T-helper 2 cell treated with Interferon-gamma antibody and Interleukin-4, amounts not matched to agents 5 μg/mL and 100 μg/mL, for 36 hours (primary cell): Measurements from ENCODE around the gene RNF207.

Source experiments
- DNase-seq: peaks from one replicate; pipeline ENCODE4 v3.0.0; 2021; ENCODE audit warnings: low spot score
- H3K27ac Mint-ChIP-seq: one replicate; pipeline ENCODE4 v1.8.0; 2021; ENCODE audit warnings: mild to moderate bottlenecking, mixed read lengths
- H3K27me3 Mint-ChIP-seq: one replicate; pipeline ENCODE4 v1.8.0; 2021; ENCODE audit warnings: low read depth, mixed read lengths
- H3K36me3 Mint-ChIP-seq: one replicate; pipeline ENCODE4 v1.8.0; 2021; ENCODE audit warnings: low read depth, mixed read lengths
- H3K4me1 Mint-ChIP-seq: one replicate; pipeline ENCODE4 v1.8.0; 2021; ENCODE audit warnings: low read depth, mixed read lengths
- H3K4me3 Mint-ChIP-seq: one replicate; pipeline ENCODE4 v1.8.0; 2022; ENCODE audit warnings: mild to moderate bottlenecking, moderate library complexity, mixed read lengths
- H3K9me3 Mint-ChIP-seq: one replicate; pipeline ENCODE4 v1.8.0; 2021; ENCODE audit warnings: mixed read lengths

The RNF207 gene, protein sequence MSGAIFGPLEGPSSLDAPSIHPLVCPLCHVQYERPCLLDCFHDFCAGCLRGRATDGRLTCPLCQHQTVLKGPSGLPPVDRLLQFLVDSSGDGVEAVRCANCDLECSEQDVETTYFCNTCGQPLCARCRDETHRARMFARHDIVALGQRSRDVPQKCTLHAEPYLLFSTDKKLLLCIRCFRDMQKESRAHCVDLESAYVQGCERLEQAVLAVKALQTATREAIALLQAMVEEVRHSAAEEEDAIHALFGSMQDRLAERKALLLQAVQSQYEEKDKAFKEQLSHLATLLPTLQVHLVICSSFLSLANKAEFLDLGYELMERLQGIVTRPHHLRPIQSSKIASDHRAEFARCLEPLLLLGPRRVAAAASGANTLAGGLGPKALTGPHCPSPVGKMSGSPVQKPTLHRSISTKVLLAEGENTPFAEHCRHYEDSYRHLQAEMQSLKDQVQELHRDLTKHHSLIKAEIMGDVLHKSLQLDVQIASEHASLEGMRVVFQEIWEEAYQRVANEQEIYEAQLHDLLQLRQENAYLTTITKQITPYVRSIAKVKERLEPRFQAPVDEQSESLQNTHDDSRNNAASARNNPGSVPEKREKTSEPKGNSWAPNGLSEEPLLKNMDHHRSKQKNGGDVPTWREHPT

DNA sequence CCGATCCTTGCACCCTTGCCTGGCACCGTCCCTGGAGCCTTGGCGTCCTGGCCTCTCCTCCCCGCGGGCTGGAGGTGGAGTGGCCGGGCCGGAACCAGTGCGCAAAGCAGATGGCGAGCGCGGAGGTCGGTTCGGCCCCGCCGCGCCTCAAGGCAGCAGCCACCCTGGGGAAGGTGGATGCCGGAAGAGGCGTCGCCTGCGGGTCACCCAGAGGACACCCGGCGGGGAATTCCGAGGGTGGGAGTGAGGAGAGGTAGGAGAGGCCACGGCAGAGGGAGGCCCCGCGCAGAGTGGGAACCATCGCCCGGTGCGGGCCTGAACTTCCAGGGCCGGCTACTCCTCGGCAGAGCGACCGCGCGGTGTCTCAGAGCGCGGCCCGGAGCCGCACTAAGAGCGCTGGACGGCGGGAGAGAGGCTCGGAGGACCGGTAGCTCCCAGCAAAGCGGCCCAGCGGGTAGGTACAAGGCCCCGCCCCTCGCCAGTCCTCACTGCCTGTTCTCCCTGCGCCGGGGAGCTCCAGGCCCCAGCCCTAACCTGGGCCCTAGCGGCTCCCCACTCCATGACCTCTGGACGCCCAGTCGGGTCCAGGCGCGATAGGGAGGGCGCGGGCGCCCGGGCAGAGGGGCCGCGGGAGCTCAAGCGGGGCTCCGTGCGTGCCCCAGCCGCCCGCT is at the start of gene RNF207:
TSS of gene RNF207 (plus strand) at position 271 of the 671 bp plus-strand sequence. CDS start 417 bp downstream, outside the sequence.
- H3K36me3 Mint-ChIP-seq, result no peaks in the 10 kb centered on the region
- peaks cover 15% of the 10 kb centered on the region for H3K4me1 Mint-ChIP-seq
- H3K27ac Mint-ChIP-seq, result no peak within 1 kb of the TSS
- DNase-seq, result peak; percentile 84
- H3K9me3 Mint-ChIP-seq, result no peaks in the 10 kb centered on the region
- H3K27me3 Mint-ChIP-seq, result no peaks in the 10 kb centered on the region
- peak within 1 kb of the TSS; percentile 83 for H3K4me3 Mint-ChIP-seq

- Mint-ChIP-seq H3K36me3 (no peaks in the 10 kb centered on the region), H3K4me1 (peaks cover 12% of the 10 kb centered on the region), H3K27ac (peak overlapping the region; percentile 16), H3K4me3 (no peak overlapping the region), H3K27me3 (peaks cover 6% of the 10 kb centered on the region), H3K9me3 (no peaks in the 10 kb centered on the region)
- no peak for DNase-seq
These were observed 48.8 kb upstream of the RNF207 start for GRCh38 chr1:6157132-6157527.

GRCh38 chr1:6157528-6158174 is 48.3 kb upstream of the RNF207 start:
- no peaks in the 10 kb centered on the region for H3K36me3 Mint-ChIP-seq
- peaks cover 6% of the 10 kb centered on the region for H3K27me3 Mint-ChIP-seq
- DNase-seq, result peak; percentile 50
- H3K4me1 Mint-ChIP-seq, result peaks cover 12% of the 10 kb centered on the region
- no peaks in the 10 kb centered on the region for H3K9me3 Mint-ChIP-seq
- H3K27ac Mint-ChIP-seq, result peak overlapping the region; percentile 16
- H3K4me3 Mint-ChIP-seq, result no peak overlapping the region

DNA sequence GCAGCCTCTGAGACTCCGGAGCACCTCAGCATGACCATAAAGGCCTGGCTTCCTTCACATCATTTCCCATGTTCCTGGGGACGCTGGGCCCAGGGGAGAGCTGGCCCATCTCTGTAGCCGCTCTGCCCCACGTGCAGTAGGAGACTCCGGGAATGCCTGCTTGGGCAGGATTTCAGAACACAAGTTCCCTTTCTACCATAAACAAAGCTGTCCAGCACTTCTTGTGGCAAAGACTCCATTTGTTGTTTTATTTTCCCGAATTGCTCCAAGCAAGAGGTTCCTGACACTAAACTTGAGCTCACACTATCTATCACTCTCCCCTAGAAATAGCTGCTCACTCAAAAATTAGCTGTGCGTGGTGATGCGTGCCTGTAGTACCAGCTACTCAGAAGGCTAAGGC is 47.7 kb upstream of the RNF207 start:
- H3K4me3 Mint-ChIP-seq, result no peak overlapping the region
- H3K36me3 Mint-ChIP-seq, result no peaks in the 10 kb centered on the region
- H3K4me1 Mint-ChIP-seq, result peaks cover 12% of the 10 kb centered on the region
- peaks cover 6% of the 10 kb centered on the region for H3K27me3 Mint-ChIP-seq
- no peaks in the 10 kb centered on the region for H3K9me3 Mint-ChIP-seq
- no peak overlapping the region for H3K27ac Mint-ChIP-seq
- DNase-seq, result no peak

- H3K4me3 Mint-ChIP-seq, result no peak overlapping the region
- DNase-seq, result no peak
- H3K36me3 Mint-ChIP-seq, result no peaks in the 10 kb centered on the region
- no peaks in the 10 kb centered on the region for H3K9me3 Mint-ChIP-seq
- H3K27ac Mint-ChIP-seq, result no peak overlapping the region
- H3K4me1 Mint-ChIP-seq, result peaks cover 9% of the 10 kb centered on the region
- peaks cover 6% of the 10 kb centered on the region for H3K27me3 Mint-ChIP-seq
These were observed 43.6 kb upstream of the RNF207 start for GRCh38 chr1:6162341-6162740.

DNA sequence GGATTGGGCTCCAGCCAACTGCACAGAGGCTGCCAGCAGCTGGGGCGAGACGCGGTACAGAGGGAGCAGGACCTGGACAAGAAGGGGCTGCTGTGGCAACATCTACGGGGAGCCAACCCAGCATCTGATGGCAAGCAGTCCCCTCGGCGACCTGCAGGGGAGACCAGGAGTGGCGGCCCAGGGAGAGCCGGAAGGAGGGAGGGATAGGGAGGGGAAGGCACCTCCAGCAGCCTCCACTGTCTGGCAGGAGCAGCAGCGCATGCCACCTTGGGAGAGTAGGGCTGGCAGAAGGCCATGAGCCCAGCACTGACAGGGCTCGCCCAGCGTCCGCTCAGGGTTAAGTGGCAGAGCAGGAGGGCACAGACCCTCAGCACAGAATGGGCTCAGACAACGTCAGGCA is 43.1 kb upstream of the RNF207 start:
- no peak overlapping the region for H3K27ac Mint-ChIP-seq

GRCh38 chr1:6163191-6163972 is 42.5 kb upstream of the RNF207 start:
- H3K27ac Mint-ChIP-seq, result no peak overlapping the region
- peaks cover 6% of the 10 kb centered on the region for H3K27me3 Mint-ChIP-seq
- no peak overlapping the region for H3K4me3 Mint-ChIP-seq

More for the DNA sequence above, 43.1 kb upstream of the RNF207 start:
- Mint-ChIP-seq H3K4me1 (peaks cover 5% of the 10 kb centered on the region), H3K4me3 (no peak overlapping the region), H3K27me3 (peaks cover 6% of the 10 kb centered on the region), H3K9me3 (no peaks in the 10 kb centered on the region), H3K36me3 (no peaks in the 10 kb centered on the region)
- DNase-seq, result no peak

DNA sequence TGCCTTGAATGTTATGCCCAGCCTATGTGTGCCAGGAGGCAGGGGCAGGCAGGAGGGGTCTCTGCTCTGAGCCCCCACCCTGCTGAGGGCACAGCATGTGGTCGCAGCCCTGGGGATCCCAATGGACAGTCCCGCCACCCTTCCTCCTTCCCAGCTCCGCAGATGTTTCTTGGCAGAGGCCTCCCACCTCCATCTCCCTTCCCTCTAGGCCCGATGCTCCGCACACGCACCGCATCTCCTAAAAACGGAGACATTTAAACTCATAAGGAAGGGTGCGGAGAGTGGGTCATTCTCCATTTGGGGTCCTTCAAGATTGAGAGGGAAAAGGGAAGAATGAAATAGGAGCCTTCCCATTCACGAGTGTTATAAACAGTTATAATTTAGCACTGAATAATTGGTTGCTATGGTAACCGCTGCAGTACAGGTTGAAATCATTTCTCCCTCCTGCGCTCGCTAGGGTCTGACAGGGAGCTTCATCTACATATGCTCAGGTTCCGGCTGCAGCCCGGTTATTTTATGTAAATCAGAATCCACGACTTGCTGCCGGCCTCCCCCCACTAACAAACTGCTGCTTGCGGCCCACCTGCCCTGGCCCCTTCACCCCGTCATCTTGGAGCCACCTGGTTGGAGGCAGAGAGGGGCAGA is 41.8 kb upstream of the RNF207 start:
- Mint-ChIP-seq H3K27me3 (peaks cover 6% of the 10 kb centered on the region), H3K27ac (no peak overlapping the region), H3K36me3 (no peaks in the 10 kb centered on the region)

More at GRCh38 chr1:6163191-6163972, 42.5 kb upstream of the RNF207 start:
- Mint-ChIP-seq H3K36me3 (no peaks in the 10 kb centered on the region), H3K9me3 (no peaks in the 10 kb centered on the region), H3K4me1 (no peaks in the 10 kb centered on the region)
- DNase-seq, result no peak

DNA sequence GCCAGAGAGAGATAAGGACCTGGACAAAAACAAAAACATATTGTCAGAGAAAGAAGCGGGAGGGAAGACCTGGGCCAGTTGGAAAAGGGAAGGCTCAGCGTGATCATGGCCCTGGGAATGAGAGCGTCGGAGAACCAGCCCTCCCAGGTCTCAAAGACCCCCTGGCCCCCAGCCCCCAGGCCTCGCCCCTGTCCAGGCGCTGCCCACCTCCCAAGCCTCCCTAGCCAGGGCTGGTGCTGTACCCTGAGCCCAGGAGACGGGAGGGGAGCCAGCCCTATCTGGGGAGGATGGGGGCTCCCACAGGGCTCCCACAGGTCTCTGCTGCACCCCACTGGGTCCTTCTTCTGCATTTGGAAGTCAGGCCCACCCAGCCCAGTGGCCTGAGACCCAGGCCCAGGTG is 40.9 kb upstream of the RNF207 start:
- no peak overlapping the region for H3K4me3 Mint-ChIP-seq
- no peak overlapping the region for H3K27ac Mint-ChIP-seq
- H3K36me3 Mint-ChIP-seq, result no peaks in the 10 kb centered on the region
- peaks cover 6% of the 10 kb centered on the region for H3K27me3 Mint-ChIP-seq
- DNase-seq, result no peak
- no peaks in the 10 kb centered on the region for H3K9me3 Mint-ChIP-seq
- H3K4me1 Mint-ChIP-seq, result no peaks in the 10 kb centered on the region

More for the DNA sequence above, 41.8 kb upstream of the RNF207 start:
- Mint-ChIP-seq H3K4me1 (no peaks in the 10 kb centered on the region), H3K4me3 (no peak overlapping the region), H3K9me3 (no peaks in the 10 kb centered on the region)
- DNase-seq, result no peak

DNA sequence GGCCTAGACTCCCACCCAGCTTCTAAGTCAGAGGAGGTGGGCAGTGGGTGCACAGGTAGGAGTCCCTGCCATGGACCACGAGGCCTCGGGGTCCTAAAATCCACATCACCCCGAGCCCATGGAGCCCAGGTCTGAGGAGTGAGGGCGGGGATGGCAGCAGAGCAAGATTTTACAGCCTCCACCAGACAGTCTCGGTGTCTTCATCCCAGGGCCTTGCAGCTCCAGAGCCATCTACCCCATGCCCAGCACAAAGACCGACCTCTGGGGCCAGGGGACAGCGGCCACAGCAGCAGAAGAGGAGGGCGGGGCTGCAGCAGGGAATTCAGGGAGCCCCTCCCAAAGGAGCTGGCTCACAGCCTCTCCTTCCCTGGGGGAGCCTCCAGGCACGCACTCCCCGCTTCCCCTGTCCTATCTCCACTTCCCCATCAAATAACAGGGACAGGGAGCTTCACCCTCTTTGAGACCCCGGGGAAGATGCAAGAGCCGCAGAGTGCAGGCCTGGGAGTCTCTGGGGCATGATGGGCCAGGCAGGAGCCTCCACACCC is 40.4 kb upstream of the RNF207 start:
- H3K27ac Mint-ChIP-seq, result no peak overlapping the region
- no peaks in the 10 kb centered on the region for H3K9me3 Mint-ChIP-seq
- peaks cover 6% of the 10 kb centered on the region for H3K27me3 Mint-ChIP-seq
- H3K4me3 Mint-ChIP-seq, result no peak overlapping the region
- DNase-seq, result no peak
- H3K4me1 Mint-ChIP-seq, result no peaks in the 10 kb centered on the region
- H3K36me3 Mint-ChIP-seq, result no peaks in the 10 kb centered on the region

- H3K27ac Mint-ChIP-seq, result no peak overlapping the region
- no peaks in the 10 kb centered on the region for H3K9me3 Mint-ChIP-seq
- no peaks in the 10 kb centered on the region for H3K4me1 Mint-ChIP-seq
- H3K27me3 Mint-ChIP-seq, result peaks cover 3% of the 10 kb centered on the region
- DNase-seq, result no peak
- no peak overlapping the region for H3K4me3 Mint-ChIP-seq
- no peaks in the 10 kb centered on the region for H3K36me3 Mint-ChIP-seq
These were observed 39.7 kb upstream of the RNF207 start for GRCh38 chr1:6166221-6166620.

DNA sequence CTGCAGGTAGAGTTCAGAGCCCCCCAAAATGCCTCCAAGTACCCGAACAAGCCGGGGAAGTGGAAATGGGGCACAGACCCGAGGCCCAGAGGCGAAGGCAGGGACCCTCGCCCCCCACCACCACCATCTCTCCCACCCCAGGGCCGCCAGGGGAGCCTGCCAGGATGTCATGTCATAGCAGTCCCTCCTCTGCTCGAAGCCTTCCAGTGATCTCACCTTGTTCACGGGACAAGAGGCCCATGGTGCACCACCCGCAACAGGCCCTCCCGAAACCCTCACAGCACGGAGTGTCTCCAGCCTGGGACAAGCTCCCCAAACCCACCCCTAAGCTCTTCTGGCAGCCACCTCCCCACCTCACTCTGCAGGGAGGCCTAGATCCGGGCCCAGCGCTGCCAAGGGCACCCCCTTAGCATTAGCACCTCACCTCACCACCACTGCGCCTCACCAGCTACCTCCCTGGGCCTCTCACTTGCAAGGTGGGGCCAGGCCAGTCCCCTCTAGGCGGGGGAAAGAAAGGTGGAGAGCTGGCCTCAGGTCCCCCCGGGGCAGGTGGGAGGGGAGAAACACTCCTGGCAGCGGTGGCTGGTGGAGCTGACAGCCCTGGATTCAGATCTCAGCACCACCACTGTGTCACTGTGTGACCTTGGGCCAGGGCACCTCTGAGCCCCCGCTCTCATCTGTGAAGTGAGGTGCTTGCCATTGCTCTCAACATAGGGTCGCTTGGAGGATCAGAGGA is 39.1 kb upstream of the RNF207 start:
- H3K27me3 Mint-ChIP-seq, result peaks cover under 1% of the 10 kb centered on the region
- H3K4me1 Mint-ChIP-seq, result no peaks in the 10 kb centered on the region
- DNase-seq, result no peak
- no peak overlapping the region for H3K4me3 Mint-ChIP-seq
- H3K36me3 Mint-ChIP-seq, result no peaks in the 10 kb centered on the region
- H3K27ac Mint-ChIP-seq, result no peak overlapping the region
- H3K9me3 Mint-ChIP-seq, result no peaks in the 10 kb centered on the region
